Measurements from ENCODE around the gene CD207.

DNA sequence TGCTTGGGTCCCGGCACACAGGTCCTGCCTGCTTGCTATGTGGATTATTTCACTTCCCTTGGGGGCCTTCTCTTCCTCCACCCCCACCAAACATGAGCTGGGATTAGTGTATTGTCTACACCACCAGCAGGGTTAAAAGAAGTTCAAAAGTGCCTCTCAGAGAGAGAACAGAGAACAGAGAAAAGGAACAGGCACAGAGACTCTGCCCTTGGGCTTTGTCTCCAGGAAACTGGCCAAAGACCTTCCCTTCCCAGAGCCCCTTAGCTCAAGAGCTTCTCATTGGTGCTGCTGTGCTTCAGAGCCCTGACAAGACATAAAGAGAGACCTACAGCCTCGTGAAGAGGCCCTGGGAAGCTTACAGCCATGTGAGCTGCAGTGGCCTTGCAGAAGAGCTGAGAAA is 38.1 kb downstream of the CD207 start:
- TF ChIP-seq, protein P1, sequence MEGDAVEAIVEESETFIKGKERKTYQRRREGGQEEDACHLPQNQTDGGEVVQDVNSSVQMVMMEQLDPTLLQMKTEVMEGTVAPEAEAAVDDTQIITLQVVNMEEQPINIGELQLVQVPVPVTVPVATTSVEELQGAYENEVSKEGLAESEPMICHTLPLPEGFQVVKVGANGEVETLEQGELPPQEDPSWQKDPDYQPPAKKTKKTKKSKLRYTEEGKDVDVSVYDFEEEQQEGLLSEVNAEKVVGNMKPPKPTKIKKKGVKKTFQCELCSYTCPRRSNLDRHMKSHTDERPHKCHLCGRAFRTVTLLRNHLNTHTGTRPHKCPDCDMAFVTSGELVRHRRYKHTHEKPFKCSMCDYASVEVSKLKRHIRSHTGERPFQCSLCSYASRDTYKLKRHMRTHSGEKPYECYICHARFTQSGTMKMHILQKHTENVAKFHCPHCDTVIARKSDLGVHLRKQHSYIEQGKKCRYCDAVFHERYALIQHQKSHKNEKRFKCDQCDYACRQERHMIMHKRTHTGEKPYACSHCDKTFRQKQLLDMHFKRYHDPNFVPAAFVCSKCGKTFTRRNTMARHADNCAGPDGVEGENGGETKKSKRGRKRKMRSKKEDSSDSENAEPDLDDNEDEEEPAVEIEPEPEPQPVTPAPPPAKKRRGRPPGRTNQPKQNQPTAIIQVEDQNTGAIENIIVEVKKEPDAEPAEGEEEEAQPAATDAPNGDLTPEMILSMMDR (conservative IDR thresholded peaks at IDR 0.05): no peak
- no peak for TF ChIP-seq EZH2 (IDR thresholded peaks at IDR 0.05; ENCODE audit: low read depth)

All from PC-9 (cell line).